ENCODE results near the gene SLC19A3.

GRCh38 chr2:227642656-227643055 lies 75.2 kb downstream of the SLC19A3 start:
- TF ChIP-seq CTCF (IDR thresholded peaks at IDR 0.05) (no peak), POLR2A (IDR thresholded peaks at IDR 0.05) (no peak)
